Measurements from ENCODE around the gene SLC22A23. TPM values are rescaled to one million over a fixed set of nuclear protein-coding genes. Genes with fewer than 3 reads are reported as not detected.

SLC22A23 gene
- total and polyA plus RNA-seq, 2 experiments from 2014 or later, result 6.1 to 38.3 TPM

GRCh38 chr6:3490625-3490980, 33.8 kb upstream of the SLC22A23 start (continued):
- TF ChIP-seq, protein P1, sequence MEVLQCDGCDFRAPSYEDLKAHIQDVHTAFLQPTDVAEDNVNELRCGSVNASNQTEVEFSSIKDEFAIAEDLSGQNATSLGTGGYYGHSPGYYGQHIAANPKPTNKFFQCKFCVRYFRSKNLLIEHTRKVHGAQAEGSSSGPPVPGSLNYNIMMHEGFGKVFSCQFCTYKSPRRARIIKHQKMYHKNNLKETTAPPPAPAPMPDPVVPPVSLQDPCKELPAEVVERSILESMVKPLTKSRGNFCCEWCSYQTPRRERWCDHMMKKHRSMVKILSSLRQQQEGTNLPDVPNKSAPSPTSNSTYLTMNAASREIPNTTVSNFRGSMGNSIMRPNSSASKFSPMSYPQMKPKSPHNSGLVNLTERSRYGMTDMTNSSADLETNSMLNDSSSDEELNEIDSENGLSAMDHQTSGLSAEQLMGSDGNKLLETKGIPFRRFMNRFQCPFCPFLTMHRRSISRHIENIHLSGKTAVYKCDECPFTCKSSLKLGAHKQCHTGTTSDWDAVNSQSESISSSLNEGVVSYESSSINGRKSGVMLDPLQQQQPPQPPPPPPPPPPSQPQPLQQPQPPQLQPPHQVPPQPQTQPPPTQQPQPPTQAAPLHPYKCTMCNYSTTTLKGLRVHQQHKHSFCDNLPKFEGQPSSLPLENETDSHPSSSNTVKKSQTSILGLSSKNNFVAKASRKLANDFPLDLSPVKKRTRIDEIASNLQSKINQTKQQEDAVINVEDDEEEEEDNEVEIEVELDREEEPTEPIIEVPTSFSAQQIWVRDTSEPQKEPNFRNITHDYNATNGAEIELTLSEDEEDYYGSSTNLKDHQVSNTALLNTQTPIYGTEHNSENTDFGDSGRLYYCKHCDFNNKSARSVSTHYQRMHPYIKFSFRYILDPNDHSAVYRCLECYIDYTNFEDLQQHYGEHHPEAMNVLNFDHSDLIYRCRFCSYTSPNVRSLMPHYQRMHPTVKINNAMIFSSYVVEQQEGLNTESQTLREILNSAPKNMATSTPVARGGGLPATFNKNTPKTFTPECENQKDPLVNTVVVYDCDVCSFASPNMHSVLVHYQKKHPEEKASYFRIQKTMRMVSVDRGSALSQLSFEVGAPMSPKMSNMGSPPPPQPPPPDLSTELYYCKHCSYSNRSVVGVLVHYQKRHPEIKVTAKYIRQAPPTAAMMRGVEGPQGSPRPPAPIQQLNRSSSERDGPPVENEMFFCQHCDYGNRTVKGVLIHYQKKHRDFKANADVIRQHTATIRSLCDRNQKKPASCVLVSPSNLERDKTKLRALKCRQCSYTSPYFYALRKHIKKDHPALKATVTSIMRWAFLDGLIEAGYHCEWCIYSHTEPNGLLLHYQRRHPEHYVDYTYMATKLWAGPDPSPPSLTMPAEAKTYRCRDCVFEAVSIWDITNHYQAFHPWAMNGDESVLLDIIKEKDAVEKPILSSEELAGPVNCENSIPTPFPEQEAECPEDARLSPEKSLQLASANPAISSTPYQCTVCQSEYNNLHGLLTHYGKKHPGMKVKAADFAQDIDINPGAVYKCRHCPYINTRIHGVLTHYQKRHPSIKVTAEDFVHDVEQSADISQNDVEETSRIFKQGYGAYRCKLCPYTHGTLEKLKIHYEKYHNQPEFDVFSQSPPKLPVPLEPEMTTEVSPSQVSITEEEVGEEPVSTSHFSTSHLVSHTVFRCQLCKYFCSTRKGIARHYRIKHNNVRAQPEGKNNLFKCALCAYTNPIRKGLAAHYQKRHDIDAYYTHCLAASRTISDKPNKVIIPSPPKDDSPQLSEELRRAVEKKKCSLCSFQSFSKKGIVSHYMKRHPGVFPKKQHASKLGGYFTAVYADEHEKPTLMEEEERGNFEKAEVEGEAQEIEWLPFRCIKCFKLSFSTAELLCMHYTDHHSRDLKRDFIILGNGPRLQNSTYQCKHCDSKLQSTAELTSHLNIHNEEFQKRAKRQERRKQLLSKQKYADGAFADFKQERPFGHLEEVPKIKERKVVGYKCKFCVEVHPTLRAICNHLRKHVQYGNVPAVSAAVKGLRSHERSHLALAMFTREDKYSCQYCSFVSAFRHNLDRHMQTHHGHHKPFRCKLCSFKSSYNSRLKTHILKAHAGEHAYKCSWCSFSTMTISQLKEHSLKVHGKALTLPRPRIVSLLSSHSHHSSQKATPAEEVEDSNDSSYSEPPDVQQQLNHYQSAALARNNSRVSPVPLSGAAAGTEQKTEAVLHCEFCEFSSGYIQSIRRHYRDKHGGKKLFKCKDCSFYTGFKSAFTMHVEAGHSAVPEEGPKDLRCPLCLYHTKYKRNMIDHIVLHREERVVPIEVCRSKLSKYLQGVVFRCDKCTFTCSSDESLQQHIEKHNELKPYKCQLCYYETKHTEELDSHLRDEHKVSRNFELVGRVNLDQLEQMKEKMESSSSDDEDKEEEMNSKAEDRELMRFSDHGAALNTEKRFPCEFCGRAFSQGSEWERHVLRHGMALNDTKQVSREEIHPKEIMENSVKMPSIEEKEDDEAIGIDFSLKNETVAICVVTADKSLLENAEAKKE (CRISPR knock-in tag; IDR thresholded peaks at IDR 0.05), result no peak
- TF ChIP-seq POLR2AphosphoS5 (IDR thresholded peaks at IDR 0.05; ENCODE audit: low read depth) (no peak), EZH2phosphoT487 (IDR thresholded peaks at IDR 0.05; ENCODE audit: unreplicated experiment) (no peak), ZNF114 (CRISPR knock-in tag; IDR thresholded peaks at IDR 0.05) (no peak)

DNA sequence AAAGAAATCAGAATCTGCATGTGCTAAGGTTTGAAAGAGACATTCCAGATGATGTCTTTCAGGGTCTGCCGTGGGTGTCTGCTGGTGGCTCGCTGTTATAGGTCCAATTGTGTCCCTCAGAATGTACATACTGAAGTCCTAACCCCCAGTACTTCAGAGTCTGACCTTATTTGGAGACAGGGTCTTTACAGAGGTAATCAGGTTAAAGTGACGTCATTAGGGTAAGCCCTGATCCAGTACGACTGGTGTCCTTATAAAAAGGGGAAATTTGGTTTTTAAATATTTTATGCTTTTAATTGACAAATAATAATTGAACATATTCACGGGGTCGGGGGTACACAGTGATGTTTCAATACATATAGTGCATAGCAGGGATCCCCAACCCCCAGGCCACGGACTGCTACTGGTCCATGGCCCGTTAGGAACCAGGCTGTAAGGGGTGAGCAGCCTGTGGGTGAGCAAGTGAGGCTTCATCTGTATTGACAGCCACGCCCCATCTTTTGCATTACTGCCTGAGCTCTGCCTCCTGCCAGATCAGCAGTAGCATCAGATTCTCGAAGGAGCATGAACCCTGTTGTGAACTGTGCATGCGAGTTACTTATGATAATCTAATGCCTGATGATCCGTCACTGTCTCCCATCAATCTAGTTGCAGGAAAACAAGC, 33.2 kb upstream of the SLC22A23 start:
- H3K27me3 Mint-ChIP-seq (ENCODE audit: insufficient read depth, low read depth, poor library complexity), result peaks cover 9% of the 10 kb centered on the region
- Histone ChIP-seq H3K4me1 (ENCODE audit: insufficient read depth) (no peaks in the 10 kb centered on the region), H3F3A (replicated peaks; ENCODE audit: low read depth) (no peaks in the 10 kb centered on the region), H3K4me2 (no peak overlapping the region), H3K27ac (ENCODE audit: low read depth) (no peak overlapping the region), H4K20me1 (replicated peaks; ENCODE audit: insufficient read depth) (no peaks in the 10 kb centered on the region), H3K4me3 (no peak overlapping the region), H3K79me2 (replicated peaks; ENCODE audit: insufficient read depth) (no peaks in the 10 kb centered on the region), H3K27me3 (ENCODE audit: insufficient read depth) (no peaks in the 10 kb centered on the region), H3K9me2 (ENCODE audit: insufficient read depth) (0 out of 2 replicates have a peak, but pooled peaks cover 19% of the 10 kb centered on the region), H3K36me3 (ENCODE audit: insufficient read depth) (no peaks in the 10 kb centered on the region), H2AFZ (no peak overlapping the region)
- no peak overlapping the region for H3K27ac Mint-ChIP-seq
- H3K4me1 Mint-ChIP-seq, result peaks cover 11% of the 10 kb centered on the region
- H3K4me3 Mint-ChIP-seq, result no peak overlapping the region
- H3K9me3 Mint-ChIP-seq, result no peaks in the 10 kb centered on the region; the same call in 1 of the 3 replicates
- DNase-seq (ENCODE audit: low spot score), result no peak
- H3K36me3 Mint-ChIP-seq (ENCODE audit: low read depth), result no peaks in the 10 kb centered on the region
- ATAC-seq, result no peak
- TF ChIP-seq REST (IDR thresholded peaks at IDR 0.05; ENCODE audit: unreplicated experiment) (no peak), POLR2AphosphoS5 (IDR thresholded peaks at IDR 0.05; ENCODE audit: low read depth) (no peak)
- TF ChIP-seq, protein P1 (CRISPR knock-in tag; IDR thresholded peaks at IDR 0.05), result no peak
